ENCODE data around the gene DLEC1. TPM values are rescaled to one million over a fixed set of nuclear protein-coding genes. Genes with fewer than 3 reads are reported as not detected.

DLEC1 gene
- total and polyA plus RNA-seq, 7 donors = 0.01 to 0.09 (median 0.05) TPM; not detected in 2

DNA sequence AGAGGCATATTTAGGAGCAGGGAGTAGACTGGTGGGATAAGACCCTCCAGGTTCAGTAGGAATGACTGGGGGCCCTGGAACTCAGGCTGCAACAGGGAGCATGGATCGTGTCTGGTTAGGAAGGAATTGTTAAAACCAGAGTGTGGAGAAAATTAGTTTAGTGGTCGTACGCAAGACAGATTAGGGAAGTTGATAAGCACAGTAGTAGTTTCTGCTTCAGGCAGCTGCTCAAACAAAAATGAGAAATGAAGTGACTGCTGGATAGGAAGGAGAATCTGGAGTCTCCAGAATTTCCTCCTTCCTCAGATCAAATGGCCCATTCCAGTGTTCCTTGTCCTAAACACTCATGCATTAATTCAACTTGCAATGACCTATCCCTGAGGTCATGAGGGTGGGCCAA, 110.7 kb downstream of the DLEC1 start:
- WGBS, 3 donors = 71 to 81% (median 81%) methylated on average over 3 of the region's 3 CpGs
- DNase-seq = no peak
- Histone ChIP-seq H3K36me3 (ENCODE audit: insufficient read depth in 1 of 2, low read depth in 1 of 2) (no peaks in the 10 kb centered on the region), H3K4me1 (no peaks in the 10 kb centered on the region), H3K9me3 (peaks cover 3% of the 10 kb centered on the region), H3K4me3 (no peak overlapping the region), H3K27me3 (ENCODE audit: insufficient read depth in 3 of 3, low read length in 2 of 3) (no peaks in the 10 kb centered on the region), H3K27ac (no peak overlapping the region)
- intact Hi-C loops (cut with DNase I) = no loop called here
- TF ChIP-seq, protein P1, sequence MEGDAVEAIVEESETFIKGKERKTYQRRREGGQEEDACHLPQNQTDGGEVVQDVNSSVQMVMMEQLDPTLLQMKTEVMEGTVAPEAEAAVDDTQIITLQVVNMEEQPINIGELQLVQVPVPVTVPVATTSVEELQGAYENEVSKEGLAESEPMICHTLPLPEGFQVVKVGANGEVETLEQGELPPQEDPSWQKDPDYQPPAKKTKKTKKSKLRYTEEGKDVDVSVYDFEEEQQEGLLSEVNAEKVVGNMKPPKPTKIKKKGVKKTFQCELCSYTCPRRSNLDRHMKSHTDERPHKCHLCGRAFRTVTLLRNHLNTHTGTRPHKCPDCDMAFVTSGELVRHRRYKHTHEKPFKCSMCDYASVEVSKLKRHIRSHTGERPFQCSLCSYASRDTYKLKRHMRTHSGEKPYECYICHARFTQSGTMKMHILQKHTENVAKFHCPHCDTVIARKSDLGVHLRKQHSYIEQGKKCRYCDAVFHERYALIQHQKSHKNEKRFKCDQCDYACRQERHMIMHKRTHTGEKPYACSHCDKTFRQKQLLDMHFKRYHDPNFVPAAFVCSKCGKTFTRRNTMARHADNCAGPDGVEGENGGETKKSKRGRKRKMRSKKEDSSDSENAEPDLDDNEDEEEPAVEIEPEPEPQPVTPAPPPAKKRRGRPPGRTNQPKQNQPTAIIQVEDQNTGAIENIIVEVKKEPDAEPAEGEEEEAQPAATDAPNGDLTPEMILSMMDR (IDR thresholded peaks at IDR 0.05) = no peak
- ATAC-seq = no peak

DNA sequence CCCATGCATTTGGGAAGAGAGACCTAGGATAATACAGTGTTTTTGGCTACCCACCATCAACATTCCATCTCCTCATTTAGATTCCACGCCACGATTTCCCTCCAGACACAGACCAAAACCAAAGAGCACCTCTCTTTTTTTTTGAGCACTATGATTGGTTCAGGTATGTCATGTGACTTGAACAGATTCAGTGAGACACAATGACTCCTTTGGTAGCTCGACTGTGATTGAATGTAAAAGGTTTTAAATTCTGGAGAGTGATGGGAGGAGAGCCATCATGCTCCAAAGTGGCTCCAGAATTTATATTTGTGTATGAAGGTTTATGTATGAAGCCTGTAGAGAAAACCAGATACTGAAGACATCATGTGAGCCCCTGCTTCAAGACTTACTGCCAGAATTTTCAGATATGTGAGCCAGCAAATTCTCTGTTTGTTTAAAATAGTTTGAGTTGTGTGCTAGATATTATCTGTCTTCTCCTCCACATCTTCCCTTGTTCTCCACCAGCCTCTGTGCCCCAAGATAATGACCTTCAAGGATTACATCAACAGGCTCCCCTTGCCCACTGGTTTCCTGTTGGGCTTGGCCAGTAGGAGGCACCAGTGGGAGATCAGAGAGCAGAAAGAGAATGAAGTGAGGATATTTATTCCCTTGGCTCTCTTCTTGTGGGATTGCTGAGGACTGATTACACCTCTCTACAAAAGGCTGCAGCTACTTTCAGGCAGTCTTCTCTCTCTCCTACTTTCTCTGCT, 111.9 kb downstream of the DLEC1 start:
- WGBS, 3 donors = 66 to 71% (median 70%) methylated on average over 3 of the region's 3 CpGs
- H3K36me3 ChIP-seq (ENCODE audit: insufficient read depth in 1 of 2, low read depth in 1 of 2) = no peaks in the 10 kb centered on the region
- no peak overlapping the region for H3K4me3 ChIP-seq
- H3K27me3 ChIP-seq (ENCODE audit: insufficient read depth in 3 of 3, low read length in 2 of 3) = no peaks in the 10 kb centered on the region
- DNase-seq = no peak
- no peak overlapping the region for H3K27ac ChIP-seq
- H3K4me1 ChIP-seq = no peaks in the 10 kb centered on the region
- H3K9me3 ChIP-seq = peaks cover 3% of the 10 kb centered on the region
- ATAC-seq = no peak
- intact Hi-C loops (cut with DNase I) = no loop called here
- TF ChIP-seq, protein P1 (IDR thresholded peaks at IDR 0.05) = no peak

DNA sequence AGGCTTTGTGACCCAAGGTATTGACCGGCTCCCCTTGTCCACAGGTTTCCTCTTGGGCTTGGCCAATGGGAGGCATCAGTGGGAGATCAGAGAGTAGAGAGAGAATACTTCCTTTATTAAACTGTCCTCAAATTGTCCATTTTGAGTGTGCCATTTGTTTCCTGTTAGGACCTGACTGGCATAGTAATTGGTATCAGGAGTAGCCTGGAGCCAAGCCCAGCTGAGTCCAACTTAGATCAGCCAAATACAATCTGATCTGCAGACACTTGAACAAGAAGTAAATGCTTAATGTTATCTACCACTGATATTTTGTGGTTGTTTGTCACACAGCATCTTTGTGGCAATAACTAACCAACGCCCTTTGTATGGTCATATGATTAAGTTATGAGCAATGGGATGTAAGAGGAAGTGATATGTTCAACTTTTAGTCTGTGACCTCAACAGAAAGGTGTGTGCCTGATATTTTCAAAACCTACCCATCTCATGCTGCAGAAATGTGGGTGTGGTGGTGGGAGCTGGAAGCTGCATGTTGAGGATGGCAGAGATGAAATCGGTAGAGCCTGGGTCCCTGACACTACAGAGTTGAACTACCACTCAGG, 112.8 kb downstream of the DLEC1 start:
- Histone ChIP-seq H3K27ac (no peak overlapping the region), H3K27me3 (ENCODE audit: insufficient read depth in 3 of 3, low read length in 2 of 3) (no peaks in the 10 kb centered on the region), H3K4me3 (no peak overlapping the region), H3K36me3 (ENCODE audit: insufficient read depth in 1 of 2, low read depth in 1 of 2) (no peaks in the 10 kb centered on the region), H3K9me3 (peaks cover 3% of the 10 kb centered on the region), H3K4me1 (no peaks in the 10 kb centered on the region)
- intact Hi-C loops (cut with DNase I) = no loop called here
- TF ChIP-seq, protein P1 (IDR thresholded peaks at IDR 0.05) = no peak
- WGBS, 3 donors = 90 to 92% (median 91%) methylated on average over 3 of the region's 3 CpGs
- ATAC-seq (no peak), DNase-seq (no peak)

DNA sequence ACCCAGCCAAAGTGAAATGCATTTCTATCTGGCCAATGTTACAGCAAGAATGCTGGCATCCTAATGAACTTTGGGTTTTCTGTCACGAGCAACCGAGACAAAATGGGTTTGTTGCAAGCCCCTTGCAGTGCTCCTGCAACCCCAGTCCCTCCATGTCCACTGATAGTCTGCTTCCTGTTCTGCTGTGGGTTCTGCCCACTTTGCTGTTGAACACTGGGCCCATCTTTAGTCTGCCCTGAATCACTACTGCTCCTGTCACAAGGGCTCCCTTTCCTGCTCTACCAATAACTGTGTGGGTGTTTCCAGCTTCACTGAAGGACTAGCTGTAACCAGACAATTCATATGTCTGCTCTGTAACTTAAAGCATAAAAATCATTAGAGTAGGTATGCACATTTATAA, 113.6 kb downstream of the DLEC1 start:
- TF ChIP-seq, protein P1 (IDR thresholded peaks at IDR 0.05) = no peak
- Histone ChIP-seq H3K27me3 (ENCODE audit: insufficient read depth in 3 of 3, low read length in 2 of 3) (no peaks in the 10 kb centered on the region), H3K4me3 (no peak overlapping the region), H3K36me3 (ENCODE audit: insufficient read depth in 1 of 2, low read depth in 1 of 2) (no peaks in the 10 kb centered on the region), H3K9me3 (no peaks in the 10 kb centered on the region), H3K27ac (no peak overlapping the region), H3K4me1 (no peaks in the 10 kb centered on the region)
- ATAC-seq (no peak), DNase-seq (no peak)
- intact Hi-C loops (cut with DNase I) = no loop called here
- 72 to 89% (median 89%) methylated on average over 2 of the region's 2 CpGs for WGBS, 3 donors

Measured in psoas muscle (tissue), 8 donors.